ENCODE results near the gene SLC44A3. TPM values are rescaled to one million over a fixed set of nuclear protein-coding genes. Genes with fewer than 3 reads are reported as not detected.

The SLC44A3 gene
- total and polyA plus RNA-seq, 4 donors = 9.3 to 31.8 (median 11.6) TPM

DNA sequence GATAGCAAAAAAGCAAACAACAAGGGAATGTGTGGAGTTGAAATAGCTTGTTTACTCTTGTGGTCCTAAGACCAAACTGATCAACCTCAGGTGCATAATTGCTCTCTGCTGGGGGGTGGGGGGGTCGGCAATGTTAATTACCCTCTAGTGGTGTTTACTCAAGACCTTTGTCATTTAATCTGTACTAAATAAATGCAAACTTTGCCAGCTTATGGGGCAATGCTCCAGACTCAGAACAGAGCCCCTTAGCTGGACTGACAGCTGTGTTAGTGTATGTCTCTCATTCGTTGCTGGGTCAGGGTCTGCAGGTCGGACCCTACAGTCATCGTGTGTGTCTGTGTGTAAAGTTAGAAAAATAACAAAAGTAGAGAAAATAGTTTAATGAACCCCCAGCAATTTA lies 7.2 kb upstream of the SLC44A3 start:
- 80 to 89% methylated on average over 4 of the region's 4 CpGs for WGBS, 2 donors
- ATAC-seq (ENCODE audit: insufficient read depth, low FRiP score) = no peak
- TF ChIP-seq CTCF (IDR thresholded peaks at IDR 0.05; ENCODE audit: control extremely low read depth, extremely low read depth) = no peak

DNA sequence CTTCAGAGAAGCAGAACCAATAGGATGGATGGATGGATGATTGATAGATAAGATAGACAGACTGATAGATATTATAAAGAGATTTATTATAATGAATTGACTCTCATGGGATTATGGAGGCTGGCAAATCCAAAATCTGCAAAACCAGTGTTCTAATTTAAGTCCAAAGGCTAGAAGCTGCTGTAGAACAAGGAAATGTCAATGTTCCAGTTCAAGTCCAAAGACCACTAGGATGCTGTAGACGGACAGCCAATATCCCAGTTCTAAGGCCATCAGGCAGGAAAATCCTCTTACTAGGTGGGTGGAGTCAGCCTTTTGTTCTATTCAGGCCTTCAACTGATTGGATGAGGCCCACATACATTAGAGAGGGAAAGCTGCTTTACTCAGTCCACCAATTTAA lies 4.1 kb upstream of the SLC44A3 start:
- peaks cover 0 to 7% (median 0%) of the 10 kb centered on the region in 4 donors for H3K9me3 ChIP-seq (ENCODE audit: control insufficient read depth in 4 of 4, insufficient read depth in 3 of 4, low read length in 3 of 4)
- H3K27ac ChIP-seq (ENCODE audit: low read depth in 1 of 2, low read length in 1 of 2) = no peak overlapping the region
- WGBS, 2 donors = 0 to 96% methylated on average over 1 of the region's 1 CpG
- ATAC-seq (ENCODE audit: insufficient read depth, low FRiP score) = no peak
- H3K4me1 ChIP-seq (ENCODE audit: control insufficient read depth in 5 of 5, insufficient read depth in 5 of 5, low read length in 5 of 5) = peaks cover 0 to 5% (median 2%) of the 10 kb centered on the region in 5 donors
- no peak for DNase-seq
- H3K27me3 ChIP-seq (ENCODE audit: control insufficient read depth in 3 of 3, insufficient read depth in 3 of 3, low read length in 2 of 3) = no peaks in the 10 kb centered on the region
- H3K36me3 ChIP-seq (ENCODE audit: control insufficient read depth in 4 of 4, insufficient read depth in 4 of 4, low read length in 4 of 4) = no peaks in the 10 kb centered on the region
- no peak for TF ChIP-seq CTCF (IDR thresholded peaks at IDR 0.05; ENCODE audit: control extremely low read depth, extremely low read depth)
- H3K9ac ChIP-seq (ENCODE audit: insufficient read depth in 1 of 2, low read length in 2 of 2) = no peak overlapping the region
- H3K4me3 ChIP-seq = no peak overlapping the region

More for the DNA sequence above, 7.2 kb upstream of the SLC44A3 start:
- Histone ChIP-seq H3K4me3 (no peak overlapping the region), H3K4me1 (ENCODE audit: control insufficient read depth in 5 of 5, insufficient read depth in 5 of 5, low read length in 5 of 5) (no peaks in the 10 kb centered on the region), H3K27me3 (ENCODE audit: control insufficient read depth in 3 of 3, insufficient read depth in 3 of 3, low read length in 2 of 3) (no peaks in the 10 kb centered on the region), H3K27ac (ENCODE audit: low read depth in 1 of 2, low read length in 1 of 2) (no peak overlapping the region), H3K9me3 (ENCODE audit: control insufficient read depth in 4 of 4, insufficient read depth in 3 of 4, low read length in 3 of 4) (peaks cover 0 to 4% (median 0%) of the 10 kb centered on the region in 4 donors), H3K36me3 (ENCODE audit: control insufficient read depth in 4 of 4, insufficient read depth in 4 of 4, low read length in 4 of 4) (no peaks in the 10 kb centered on the region), H3K9ac (ENCODE audit: insufficient read depth in 1 of 2, low read length in 2 of 2) (no peak overlapping the region)
- DNase-seq = no peak

- no peaks in the 10 kb centered on the region for H3K27me3 ChIP-seq (ENCODE audit: control insufficient read depth in 3 of 3, insufficient read depth in 3 of 3, low read length in 2 of 3)
- H3K9ac ChIP-seq (ENCODE audit: insufficient read depth in 1 of 2, low read length in 2 of 2) = no peak overlapping the region
- H3K4me1 ChIP-seq (ENCODE audit: control insufficient read depth in 5 of 5, insufficient read depth in 5 of 5, low read length in 5 of 5) = peaks cover 0 to 18% (median 4%) of the 10 kb centered on the region in 5 donors
- no peak for ATAC-seq (ENCODE audit: insufficient read depth, low FRiP score)
- no peaks in the 10 kb centered on the region for H3K36me3 ChIP-seq (ENCODE audit: control insufficient read depth in 4 of 4, insufficient read depth in 4 of 4, low read length in 4 of 4)
- no peak overlapping the region for H3K27ac ChIP-seq (ENCODE audit: low read depth in 1 of 2, low read length in 1 of 2)
- no peak for TF ChIP-seq CTCF (IDR thresholded peaks at IDR 0.05; ENCODE audit: control extremely low read depth, extremely low read depth)
- no peak overlapping the region for H3K4me3 ChIP-seq
- no peak for DNase-seq
- H3K9me3 ChIP-seq (ENCODE audit: control insufficient read depth in 4 of 4, insufficient read depth in 3 of 4, low read length in 3 of 4) = peaks cover 0 to 5% (median 0%) of the 10 kb centered on the region in 4 donors
- WGBS, 2 donors = 78 to 83% methylated on average over 2 of the region's 2 CpGs
These were observed 2.4 kb upstream of the SLC44A3 start for GRCh38 chr1:94817712-94818111.
